Naive B cell (primary cell): ENCODE results near the gene SLC9A2. TPM values are rescaled to one million over a fixed set of nuclear protein-coding genes. Genes with fewer than 3 reads are reported as not detected.

Experiments
- ATAC-seq, 2 donors: fragments of 150-1000 bp; cut with Tn5 transposase; 2 replicates each; pipeline ENCODE4 v1.10.0; 2021; ENCODE audit warnings: low read depth in 2 of 2, mild to moderate bottlenecking in 2 of 2, moderate library complexity in 2 of 2
- DNase-seq: peaks from one replicate; pipeline ENCODE4 v3.0.0; 2022
- H3K27ac Mint-ChIP-seq, 6 donors: one replicate each; pipeline ENCODE4 v1.8.0; 2020 to 2022; ENCODE audit warnings: mild to moderate bottlenecking in 6 of 6, mixed read lengths in 6 of 6, moderate library complexity in 5 of 6, inconsistent platforms in 2 of 6
- H3K27me3 Mint-ChIP-seq, 3 donors: one replicate each; pipeline ENCODE4 v1.8.0; 2021 to 2022; ENCODE audit warnings: mixed read lengths in 3 of 3, mild to moderate bottlenecking in 1 of 3
- H3K36me3 Mint-ChIP-seq, 2 donors: one replicate each; pipeline ENCODE4 v1.8.0; 2020 to 2022; ENCODE audit warnings: mixed read lengths in 2 of 2, inconsistent platforms in 1 of 2, mild to moderate bottlenecking in 1 of 2
- H3K4me1 Mint-ChIP-seq, 3 donors: one replicate each; pipeline ENCODE4 v1.8.0; 2020 to 2022; ENCODE audit warnings: mixed read lengths in 3 of 3, inconsistent platforms in 1 of 3, mild to moderate bottlenecking in 1 of 3, moderate library complexity in 1 of 3
- H3K4me3 Mint-ChIP-seq, 8 donors: one replicate each; pipeline ENCODE4 v1.8.0; 2020 to 2022; ENCODE audit warnings: mild to moderate bottlenecking in 8 of 8, mixed read lengths in 8 of 8, moderate library complexity in 8 of 8, inconsistent platforms in 2 of 8
- H3K9me3 Mint-ChIP-seq, 7 donors: one replicate each; pipeline ENCODE4 v1.8.0; 2020 to 2022; ENCODE audit warnings: mixed read lengths in 7 of 7, mild to moderate bottlenecking in 5 of 7, inconsistent platforms in 2 of 7, moderate library complexity in 1 of 7
- polyA plus RNA-seq, 6 donors: library from polyadenylated mRNA; unstranded; fragments of 300-500 nt; fragmentation: Illumina TruSeq; gene quantifications; one replicate each; pipeline ENCODE4 v1.2.3, GENCODE V29; 2021; ENCODE audit warnings: low read depth in 6 of 6

The SLC9A2 gene
- polyA plus RNA-seq, 6 donors from 2014 or later: 0.04 TPM; not detected in 5

GRCh38 chr2:102736110-102736409 is 116.7 kb downstream of the SLC9A2 start:
- Mint-ChIP-seq H3K27ac (peak overlapping the region in 5 of 6 donors; percentile 44 to 96 (median 88)), H3K36me3 (no peaks in the 10 kb centered on the region), H3K4me3 (peak overlapping the region; percentile 90 to 98 (median 97)), H3K9me3 (no peaks in the 10 kb centered on the region), H3K27me3 (no peaks in the 10 kb centered on the region), H3K4me1 (peaks cover 25 to 31% (median 30%) of the 10 kb centered on the region in 3 donors)
- DNase-seq (no peak), ATAC-seq (peak; percentile 9 to 18)

- Mint-ChIP-seq H3K36me3 (peaks cover 0 to 2% of the 10 kb centered on the region in 2 donors), H3K9me3 (peaks cover 0 to under 1% (median 0%) of the 10 kb centered on the region in 7 donors), H3K4me1 (peaks cover 25 to 31% (median 30%) of the 10 kb centered on the region in 3 donors), H3K4me3 (peak overlapping the region; percentile 90 to 98 (median 97)), H3K27ac (peak overlapping the region; percentile 29 to 96 (median 90)), H3K27me3 (no peaks in the 10 kb centered on the region)
- DNase-seq: peak; percentile 80
- ATAC-seq: peak; percentile 91 to 92
These were observed 117.4 kb downstream of the SLC9A2 start for GRCh38 chr2:102736410-102737409.

- H3K27me3 Mint-ChIP-seq: no peaks in the 10 kb centered on the region
- peaks cover 0 to 8% of the 10 kb centered on the region in 2 donors for H3K36me3 Mint-ChIP-seq
- H3K27ac Mint-ChIP-seq: peak overlapping the region in 5 of 6 donors; percentile 29 to 95 (median 86)
- H3K9me3 Mint-ChIP-seq: peaks cover 0 to 4% (median 0%) of the 10 kb centered on the region in 7 donors
- H3K4me3 Mint-ChIP-seq: peak overlapping the region; percentile 90 to 98 (median 97)
- ATAC-seq (no peak), DNase-seq (no peak)
- H3K4me1 Mint-ChIP-seq: peaks cover 25 to 31% (median 30%) of the 10 kb centered on the region in 3 donors
These were observed 118.1 kb downstream of the SLC9A2 start for GRCh38 chr2:102737431-102737830.

GRCh38 chr2:102743259-102743658 is 123.9 kb downstream of the SLC9A2 start:
- DNase-seq: no peak
- Mint-ChIP-seq H3K27me3 (no peaks in the 10 kb centered on the region), H3K36me3 (peaks cover 0 to 8% of the 10 kb centered on the region in 2 donors), H3K27ac (no peak overlapping the region), H3K4me3 (no peak overlapping the region), H3K9me3 (peaks cover 0 to 10% (median 5%) of the 10 kb centered on the region in 7 donors), H3K4me1 (peaks cover 0 to 4% (median 0%) of the 10 kb centered on the region in 3 donors)
- ATAC-seq: no peak

- Mint-ChIP-seq H3K27me3 (no peaks in the 10 kb centered on the region), H3K4me1 (peaks cover 8 to 13% (median 11%) of the 10 kb centered on the region in 3 donors), H3K4me3 (no peak overlapping the region), H3K36me3 (no peaks in the 10 kb centered on the region), H3K9me3 (peaks cover 0 to 10% (median 5%) of the 10 kb centered on the region in 7 donors), H3K27ac (no peak overlapping the region)
- DNase-seq (no peak), ATAC-seq (no peak)
These were observed 128.8 kb downstream of the SLC9A2 start for GRCh38 chr2:102748107-102748506.

- H3K36me3 Mint-ChIP-seq: no peaks in the 10 kb centered on the region
- peaks cover 0 to 5% (median 0%) of the 10 kb centered on the region in 7 donors for H3K9me3 Mint-ChIP-seq
- no peak overlapping the region for H3K4me3 Mint-ChIP-seq
- DNase-seq (no peak), ATAC-seq (peak; percentile 51 to 56)
- H3K4me1 Mint-ChIP-seq: peaks cover 8 to 13% (median 11%) of the 10 kb centered on the region in 3 donors
- peak overlapping the region in 1 of 6 donors; percentile 3 for H3K27ac Mint-ChIP-seq
- no peaks in the 10 kb centered on the region for H3K27me3 Mint-ChIP-seq
These were observed 130.6 kb downstream of the SLC9A2 start for GRCh38 chr2:102749938-102750337.

GRCh38 chr2:102753563-102754159 is 134.3 kb downstream of the SLC9A2 start:
- no peaks in the 10 kb centered on the region for H3K36me3 Mint-ChIP-seq
- DNase-seq (peak; percentile 17), ATAC-seq (peak in 1 of 2 donors; percentile 52)
- no peaks in the 10 kb centered on the region for H3K9me3 Mint-ChIP-seq
- H3K27ac Mint-ChIP-seq: no peak overlapping the region
- H3K4me1 Mint-ChIP-seq: peaks cover 8 to 13% (median 11%) of the 10 kb centered on the region in 3 donors
- no peak overlapping the region for H3K4me3 Mint-ChIP-seq
- no peaks in the 10 kb centered on the region for H3K27me3 Mint-ChIP-seq

- Mint-ChIP-seq H3K4me1 (peaks cover 8 to 13% (median 11%) of the 10 kb centered on the region in 3 donors), H3K4me3 (no peak overlapping the region), H3K9me3 (no peaks in the 10 kb centered on the region), H3K27me3 (no peaks in the 10 kb centered on the region), H3K36me3 (no peaks in the 10 kb centered on the region), H3K27ac (peak overlapping the region in 1 of 6 donors; percentile 76)
- ATAC-seq: no peak
- no peak for DNase-seq
These were observed 135.2 kb downstream of the SLC9A2 start for GRCh38 chr2:102754456-102755145.

GRCh38 chr2:102755284-102755683 is 135.9 kb downstream of the SLC9A2 start:
- DNase-seq (no peak), ATAC-seq (no peak)
- Mint-ChIP-seq H3K4me3 (peak overlapping the region in 1 of 8 donors; percentile 0), H3K4me1 (peaks cover 6 to 8% (median 7%) of the 10 kb centered on the region in 3 donors), H3K9me3 (no peaks in the 10 kb centered on the region), H3K36me3 (no peaks in the 10 kb centered on the region), H3K27me3 (no peaks in the 10 kb centered on the region), H3K27ac (no peak overlapping the region)

- no peak for ATAC-seq
- H3K27me3 Mint-ChIP-seq: no peaks in the 10 kb centered on the region
- no peaks in the 10 kb centered on the region for H3K9me3 Mint-ChIP-seq
- DNase-seq: no peak
- H3K27ac Mint-ChIP-seq: no peak overlapping the region
- no peak overlapping the region for H3K4me3 Mint-ChIP-seq
- H3K36me3 Mint-ChIP-seq: no peaks in the 10 kb centered on the region
- H3K4me1 Mint-ChIP-seq: no peaks in the 10 kb centered on the region
These were observed 139.1 kb downstream of the SLC9A2 start for GRCh38 chr2:102758439-102758838.

Other genes starting within 250 kb of the SLC9A2 start
- gene IL18RAP, start 196.4 kb upstream of the SLC9A2 start, polyA plus RNA-seq: not detected
- gene SLC9A4, start 146.3 kb upstream of the SLC9A2 start, polyA plus RNA-seq: not detected
- 10 to 100 TPM in 1 of 6 donors, 1 to 10 TPM in 5; 6.6 to 18.2 (median 7.5) TPM for gene TMEM182, start 142.5 kb downstream of the SLC9A2 start, polyA plus RNA-seq